ENCODE data around the gene FCER2. TPM values are rescaled to one million over a fixed set of nuclear protein-coding genes. Genes with fewer than 3 reads are reported as not detected.

FCER2 gene
- total RNA-seq, 1 experiment from 2014 or later, result not detected

GRCh38 chr19:7643031-7643415, 58.9 kb downstream of the FCER2 start:
- H3K36me3 Mint-ChIP-seq (ENCODE audit: insufficient read depth in 1 of 3, low read depth in 3 of 3), result peaks cover 9 to 26% (median 17%) of the 10 kb centered on the region in 3 experiments
- H3K27ac ChIP-seq (ENCODE audit: insufficient read length, low read depth, low read length), result no peak overlapping the region
- TF ChIP-seq CTCF (conservative IDR thresholded peaks at IDR 0.05), result no peak
- no peak overlapping the region for H2BK120ac ChIP-seq (ENCODE audit: low read depth, low read length, poor library complexity, severe bottlenecking)
- no peaks in the 10 kb centered on the region for H3K79me2 ChIP-seq (ENCODE audit: insufficient read depth, low read length)
- no peak overlapping the region for H3K56ac ChIP-seq (ENCODE audit: insufficient read length, low read depth, low read length)
- DNase-seq, result peak; percentile 24
- H3K23me2 ChIP-seq (ENCODE audit: insufficient read length, low read depth, low read length, poor library complexity, severe bottlenecking), result no peaks in the 10 kb centered on the region
- H3K23ac ChIP-seq (ENCODE audit: insufficient read length, low read depth, low read length), result no peak overlapping the region
- no peak overlapping the region for H2BK5ac ChIP-seq (ENCODE audit: insufficient read length, low read length)
- no peaks in the 10 kb centered on the region for H3K27me3 ChIP-seq (ENCODE audit: insufficient read depth, low read length)
- no peak overlapping the region for H3K4me2 ChIP-seq (ENCODE audit: insufficient read depth, insufficient read length, low read length)
- no peak overlapping the region for H3K9ac ChIP-seq (ENCODE audit: extremely low read depth, insufficient read length, low read length)
- no CpG with 5 or more reads among the region's 8 CpGs for WGBS (ENCODE audit: extremely low coverage, insufficient read length, low lambda C conversion rate)
- H3K79me1 ChIP-seq (ENCODE audit: insufficient read depth, low read depth, low read length, poor library complexity, severe bottlenecking), result no peaks in the 10 kb centered on the region
- no peak overlapping the region for H3K4ac ChIP-seq (ENCODE audit: low read depth, low read length)
- no peak overlapping the region for H3T11ph ChIP-seq (ENCODE audit: low read length)
- H4K5ac ChIP-seq (ENCODE audit: insufficient read length, low read depth, low read length), result no peak overlapping the region
- no peak overlapping the region for H2BK20ac ChIP-seq (ENCODE audit: low read depth, low read length, poor library complexity, severe bottlenecking)
- H3K4me3 Mint-ChIP-seq, result no peak overlapping the region
- H3K9me3 Mint-ChIP-seq, result no peaks in the 10 kb centered on the region; a peak in 1 of 5 replicates
- H3K18ac ChIP-seq (ENCODE audit: insufficient read length, low read depth, low read length), result no peak overlapping the region
- H2AK5ac ChIP-seq (ENCODE audit: insufficient read length, low read length), result no peak overlapping the region
- peaks cover 0 to 8% of the 10 kb centered on the region in 2 experiments; a peak in 2 of 4 replicates for H3K4me1 Mint-ChIP-seq
- H2BK15ac ChIP-seq (ENCODE audit: low read depth, low read length), result no peak overlapping the region
- H3K27ac Mint-ChIP-seq, result peak overlapping the region in 2 of 3 experiments; percentile 37 to 44; a peak in 1 of 7 replicates
- H2BK12ac ChIP-seq (ENCODE audit: insufficient read length, low read depth, low read length), result no peak overlapping the region
- H3K4me1 ChIP-seq (ENCODE audit: insufficient read depth, low read length), result no peaks in the 10 kb centered on the region
- no peaks in the 10 kb centered on the region for H4K20me1 ChIP-seq (ENCODE audit: control insufficient read depth, insufficient read depth, insufficient read length)
- H3K14ac ChIP-seq (ENCODE audit: insufficient read depth, low read length), result no peak overlapping the region
- H3K27me3 Mint-ChIP-seq (ENCODE audit: low read depth), result no peaks in the 10 kb centered on the region
- H3K9me3 ChIP-seq (ENCODE audit: control insufficient read depth, low read depth, low read length), result no peaks in the 10 kb centered on the region
- H4K8ac ChIP-seq (replicated peaks; ENCODE audit: insufficient read length, low read depth, low read length), result no peak overlapping the region
- H2AFZ ChIP-seq (ENCODE audit: low read length), result no peak overlapping the region
- H4K91ac ChIP-seq (ENCODE audit: insufficient read length, low read depth, low read length), result no peak overlapping the region
